Muscle of arm (tissue), 12 donors: Measurements from ENCODE around the gene BTNL8. TPM values are rescaled to one million over a fixed set of nuclear protein-coding genes. Genes with fewer than 3 reads are reported as not detected.
"Not testable (repeated sequence)": the region's sequence is repeated elsewhere in the genome, so short reads cannot be mapped to it uniquely, and the experiment has no call there.

Experiments
- DNase-seq: peaks from one replicate; pipeline ENCODE4 v3.0.0-alpha.2; 2013
- polyA plus RNA-seq, 12 donors: library from polyadenylated mRNA; unstranded; fragments of 120-200 nt; gene quantifications; one replicate each; pipeline ENCODE4 v1.2.1, GENCODE V29; 2013; ENCODE audit not compliant: insufficient read length in 12 of 12

The BTNL8 gene
- polyA plus RNA-seq, 12 donors: 0.15 to 16.1 (median 0.21) TPM; not detected in 8

GRCh38 chr5:180874804-180875582, 24.0 kb upstream of the BTNL8 start:
- DNase-seq: no peak

DNA sequence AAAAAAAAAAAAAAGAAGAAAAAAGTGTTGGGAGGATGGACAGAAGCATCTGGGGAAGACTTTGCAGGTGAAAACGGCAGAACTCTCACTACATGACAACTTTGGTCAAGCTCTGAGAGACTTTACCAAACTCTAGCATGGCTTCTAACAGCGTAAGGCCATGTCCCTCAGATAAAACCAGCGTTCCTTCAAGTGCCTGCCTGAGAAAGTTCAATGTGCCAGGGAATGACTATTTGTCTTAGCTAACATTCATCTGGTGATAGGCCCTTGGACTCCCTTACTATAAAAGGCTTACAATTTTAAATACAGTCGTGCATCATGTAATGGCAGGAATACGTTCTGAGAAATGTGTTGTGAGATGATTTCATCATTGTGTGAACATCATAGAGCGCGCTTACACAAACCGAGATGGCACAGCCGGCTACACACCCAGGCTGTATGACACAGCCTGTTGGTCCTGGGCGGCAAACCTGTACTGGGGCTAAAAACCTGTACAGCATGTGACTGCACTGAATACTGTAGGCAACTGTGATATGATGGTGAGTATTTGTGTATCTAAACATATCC, 23.0 kb upstream of the BTNL8 start:
- no peak for DNase-seq

DNA sequence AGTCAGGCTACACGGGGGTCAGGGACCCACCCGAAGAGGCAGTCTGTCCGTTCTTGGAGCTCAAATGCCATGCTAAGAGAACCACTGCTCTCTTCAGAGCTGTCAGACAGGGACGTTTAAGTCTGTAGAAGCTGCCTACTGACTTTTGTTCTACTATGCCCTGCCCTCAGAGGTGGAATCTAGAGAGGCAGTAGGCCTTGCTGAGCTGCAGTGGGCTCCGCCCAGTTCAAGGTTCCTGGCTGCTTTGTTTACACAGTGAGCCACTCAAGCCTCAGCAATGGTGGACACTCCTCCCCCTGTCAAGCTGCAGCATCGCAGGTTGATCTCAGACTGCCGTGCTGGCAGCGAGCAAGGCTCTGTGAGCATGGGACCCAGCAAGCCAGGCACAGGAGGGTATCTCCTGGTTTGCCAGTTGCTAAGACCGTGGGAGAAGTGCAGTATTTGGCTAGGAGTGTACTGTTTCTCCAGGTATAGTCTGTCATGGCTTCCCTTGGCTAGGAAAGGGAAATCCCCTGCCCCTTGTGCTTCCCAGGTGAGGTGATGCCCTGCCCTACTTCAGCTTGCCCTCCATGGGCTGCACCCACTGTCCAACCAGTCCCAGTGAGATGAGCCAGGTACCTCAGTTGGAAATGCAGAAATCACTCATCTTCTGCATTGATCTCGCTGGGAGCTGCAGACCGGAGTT, 13.0 kb upstream of the BTNL8 start:
- DNase-seq: not testable (repeated sequence)

DNA sequence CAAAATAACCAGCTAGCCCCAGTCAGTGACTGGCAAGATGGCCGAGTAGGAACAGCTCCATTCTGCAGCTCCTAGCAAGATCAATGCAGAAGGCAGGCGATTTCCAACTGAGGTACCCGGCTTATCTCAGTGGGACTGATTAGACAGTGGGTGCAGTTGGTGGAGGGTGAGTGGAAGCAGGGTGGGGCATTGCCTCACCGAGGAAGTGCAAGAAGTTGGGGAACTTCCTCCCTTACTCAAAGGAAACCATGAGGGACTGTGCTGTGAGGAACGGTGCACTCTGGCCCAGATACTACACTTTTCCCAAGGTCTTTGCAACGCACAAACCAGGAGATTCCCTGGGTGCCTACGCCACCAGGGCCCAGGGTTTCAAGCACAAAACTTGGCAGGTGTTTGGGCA, 9.6 kb upstream of the BTNL8 start:
- DNase-seq: no peak

- DNase-seq: not testable (repeated sequence)
These were observed 3.6 kb upstream of the BTNL8 start for GRCh38 chr5:180895330-180895729.

- no peak for DNase-seq
These were observed 1.2 kb downstream of the BTNL8 start for GRCh38 chr5:180900178-180900577.

- DNase-seq: no peak
These were observed 2.5 kb downstream of the BTNL8 start for GRCh38 chr5:180901319-180902009.

DNA sequence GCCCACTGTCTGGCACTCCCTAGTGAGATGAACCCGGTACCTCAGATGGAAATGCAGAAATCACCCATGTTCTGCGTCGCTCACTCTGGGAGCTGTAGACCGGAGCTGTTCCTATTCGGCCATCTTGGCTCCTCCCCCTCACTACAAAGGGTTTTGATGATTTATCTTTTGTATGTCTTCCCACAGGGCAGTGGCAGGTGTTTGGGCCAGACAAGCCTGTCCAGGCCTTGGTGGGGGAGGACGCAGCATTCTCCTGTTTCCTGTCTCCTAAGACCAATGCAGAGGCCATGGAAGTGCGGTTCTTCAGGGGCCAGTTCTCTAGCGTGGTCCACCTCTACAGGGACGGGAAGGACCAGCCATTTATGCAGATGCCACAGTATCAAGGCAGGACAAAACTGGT, 9.4 kb downstream of the BTNL8 start:
- DNase-seq: no peak

DNA sequence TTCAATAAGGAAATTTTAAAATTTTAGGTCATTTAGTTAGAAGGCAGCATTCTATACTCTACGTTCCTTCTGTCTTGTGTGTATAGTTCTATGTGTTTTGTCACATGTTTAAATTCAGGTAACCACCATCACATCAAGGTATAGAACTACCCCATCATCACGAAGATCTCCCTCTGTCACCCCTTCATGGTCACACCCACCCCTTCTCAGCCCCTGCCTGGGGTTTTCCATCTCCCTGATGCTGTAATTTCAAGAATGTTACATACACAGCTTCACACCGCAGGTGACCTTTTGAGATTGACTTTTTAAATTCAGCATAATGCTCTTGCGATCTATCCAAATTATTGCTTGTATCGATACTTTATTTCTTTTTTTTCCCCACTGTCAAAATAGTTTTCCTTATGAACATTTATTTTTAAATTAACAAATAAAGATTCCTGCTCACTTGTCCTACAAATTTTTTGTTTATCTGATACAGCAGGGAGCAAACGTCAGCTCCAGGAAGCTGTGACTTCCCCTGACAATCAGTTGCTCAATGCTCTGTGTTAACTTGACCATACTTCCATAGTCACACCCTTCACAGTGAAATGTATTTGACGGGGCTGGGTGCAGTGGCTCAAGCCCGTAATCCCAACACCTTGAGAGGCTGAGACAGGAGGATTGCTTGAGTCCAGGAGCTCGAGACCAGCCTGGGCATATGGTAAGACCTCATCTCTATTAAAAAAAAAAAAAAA, 10.2 kb downstream of the BTNL8 start:
- no peak for DNase-seq

DNA sequence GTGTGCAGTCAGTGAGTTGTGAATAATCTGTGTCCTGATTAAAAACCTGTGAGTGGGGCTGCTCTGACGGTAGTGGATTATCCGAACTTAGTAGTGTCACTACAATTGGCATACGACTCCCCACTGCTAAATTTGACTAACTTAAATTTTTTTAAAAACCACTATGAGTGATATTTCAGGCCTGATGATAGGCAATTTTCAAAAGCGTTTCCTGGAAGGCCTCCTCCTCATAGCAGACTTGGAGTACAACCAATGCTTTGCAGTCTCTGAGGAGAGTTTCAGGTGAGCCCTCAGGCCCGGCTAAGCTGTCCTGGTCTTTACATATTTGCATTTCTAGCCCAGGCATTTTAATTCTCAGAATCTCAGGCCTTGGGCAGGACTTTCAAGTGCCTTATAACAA, 10.8 kb downstream of the BTNL8 start:
- no peak for DNase-seq

DNA sequence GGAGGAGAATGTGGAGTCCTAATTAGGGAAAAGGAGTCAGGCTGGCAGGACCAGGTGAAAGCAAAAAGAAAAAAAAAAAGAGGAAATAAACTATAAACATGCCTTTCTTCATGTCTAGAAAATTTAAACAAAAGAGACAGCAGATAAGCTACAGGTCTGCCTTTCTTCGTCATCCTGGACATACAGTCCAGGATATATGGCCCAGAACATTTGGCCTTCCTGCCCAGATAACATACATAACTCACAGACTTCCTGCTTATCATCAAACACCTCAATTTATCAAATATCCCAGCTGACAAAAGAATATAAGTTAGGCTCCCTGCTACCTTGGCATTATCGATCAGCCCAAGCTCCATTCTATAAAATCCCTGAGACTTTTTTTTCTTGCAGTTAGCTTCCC, 11.2 kb downstream of the BTNL8 start:
- DNase-seq: no peak

DNA sequence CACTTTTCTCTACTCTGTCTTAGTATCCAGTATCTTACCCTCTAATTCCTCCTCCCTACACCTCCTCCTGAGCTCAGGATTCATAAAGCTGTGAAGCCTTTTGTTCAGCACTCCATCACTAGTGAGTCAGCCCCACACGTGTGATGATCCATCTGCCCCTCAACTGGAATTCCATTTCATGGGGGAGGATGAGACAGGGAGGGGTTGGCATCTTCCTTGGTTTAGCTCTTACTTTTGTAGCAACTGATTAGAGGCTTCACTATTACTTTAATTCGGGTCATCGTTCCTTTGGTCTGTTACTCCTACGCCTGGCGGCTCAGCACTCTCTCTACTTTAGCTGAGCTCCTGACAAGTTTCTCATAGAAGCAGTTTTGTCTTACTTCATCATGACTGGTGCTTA, 11.8 kb downstream of the BTNL8 start:
- DNase-seq: no peak

GRCh38 chr5:180914646-180915045, 15.7 kb downstream of the BTNL8 start:
- DNase-seq: no peak

- no peak for DNase-seq
These were observed 17.0 kb downstream of the BTNL8 start for GRCh38 chr5:180915924-180916323.

DNA sequence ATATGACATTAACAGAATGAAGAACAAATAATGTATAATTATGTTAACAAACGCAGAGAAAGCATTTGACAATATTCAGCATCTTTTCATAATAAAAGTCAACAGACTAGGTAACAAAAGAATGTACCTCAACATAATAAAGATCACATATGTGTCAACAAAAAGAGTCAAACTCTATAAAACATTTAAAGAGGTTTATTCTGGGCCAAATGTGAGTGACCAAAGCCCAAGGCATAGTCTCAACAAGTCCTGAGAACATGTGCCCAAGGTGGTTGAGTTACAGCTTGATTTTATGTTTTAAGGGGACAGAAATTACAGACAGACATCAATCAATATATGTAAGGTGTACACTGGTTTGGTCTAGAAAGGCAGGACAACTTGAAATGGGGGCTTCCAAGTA, 19.4 kb downstream of the BTNL8 start:
- no peak for DNase-seq

DNA sequence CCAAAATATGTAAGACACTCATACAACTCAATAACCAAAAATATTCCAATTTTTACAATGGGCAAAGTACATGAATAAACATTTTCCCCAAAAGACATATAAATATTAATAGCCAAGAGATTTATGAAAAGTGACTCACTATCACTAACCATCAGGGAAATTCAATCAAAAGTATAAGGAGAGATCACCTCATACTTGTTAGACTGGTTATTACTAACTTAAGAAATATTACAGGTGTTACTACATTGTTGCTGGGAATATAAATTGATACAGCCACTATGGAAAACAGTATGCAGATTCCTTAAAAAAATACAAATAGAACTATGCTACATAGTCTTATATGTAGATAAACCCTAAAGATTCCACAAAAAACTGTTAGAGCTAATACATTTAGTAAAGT, 21.8 kb downstream of the BTNL8 start:
- DNase-seq: no peak

- no peak for DNase-seq
These were observed 24.0 kb downstream of the BTNL8 start for GRCh38 chr5:180922932-180923331.

DNA sequence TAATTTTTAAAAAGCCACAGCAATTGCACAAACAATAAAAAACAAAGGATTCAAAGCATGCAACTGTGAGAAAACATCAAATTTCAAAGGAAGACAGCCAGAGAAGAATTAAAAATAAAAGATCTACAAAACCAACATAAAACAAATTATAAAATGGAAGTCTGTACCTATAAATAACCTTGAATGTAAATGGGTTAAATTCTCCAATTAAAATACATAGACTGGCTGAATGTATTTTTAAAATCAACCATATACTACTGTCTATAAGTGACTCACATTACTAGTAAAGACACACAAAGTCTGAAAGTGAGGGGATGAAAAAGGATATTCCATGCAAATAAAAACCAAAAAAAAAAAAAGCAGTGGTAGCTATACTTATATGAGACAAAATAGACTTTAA, 33.7 kb downstream of the BTNL8 start:
- DNase-seq: no peak

DNA sequence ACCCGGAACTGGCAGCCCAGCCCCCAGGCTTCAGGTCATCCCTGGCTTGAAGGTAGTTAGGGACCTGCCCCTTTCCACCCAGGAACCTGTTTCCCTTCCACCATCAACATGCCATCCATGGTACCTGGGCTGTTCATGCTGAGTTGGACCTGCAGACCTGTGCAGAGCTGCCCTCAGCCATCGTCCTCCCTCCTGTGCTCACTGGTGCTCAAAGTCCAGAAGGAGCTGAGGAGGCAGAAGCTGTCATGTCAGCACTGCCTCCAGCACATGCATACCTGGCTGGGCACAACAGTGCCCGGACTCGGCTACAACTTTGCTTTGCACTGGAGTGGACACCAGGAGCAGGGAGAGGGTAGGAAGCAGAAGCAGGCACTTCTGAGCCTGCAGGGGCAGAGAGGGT, 36.2 kb downstream of the BTNL8 start:
- DNase-seq: no peak

DNA sequence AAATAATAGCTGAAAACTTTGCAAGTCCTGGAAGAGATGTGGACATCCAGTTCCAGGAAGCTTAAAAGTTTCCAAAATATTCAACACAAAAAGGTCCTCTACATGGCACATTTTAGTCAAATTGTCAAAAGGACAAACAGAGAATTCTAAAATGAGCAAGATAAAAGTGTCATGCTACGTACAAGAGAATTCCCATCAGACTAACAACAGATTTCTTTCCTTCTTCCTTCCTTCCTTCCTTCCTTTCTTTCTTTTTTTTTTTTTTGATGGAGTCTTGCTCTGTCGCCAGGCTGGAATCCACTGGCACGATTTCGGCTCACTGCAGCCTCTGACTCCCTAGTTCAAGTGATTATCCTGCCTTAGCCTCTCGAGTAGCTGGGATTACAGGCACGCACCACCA, 39.3 kb downstream of the BTNL8 start:
- no peak for DNase-seq

DNA sequence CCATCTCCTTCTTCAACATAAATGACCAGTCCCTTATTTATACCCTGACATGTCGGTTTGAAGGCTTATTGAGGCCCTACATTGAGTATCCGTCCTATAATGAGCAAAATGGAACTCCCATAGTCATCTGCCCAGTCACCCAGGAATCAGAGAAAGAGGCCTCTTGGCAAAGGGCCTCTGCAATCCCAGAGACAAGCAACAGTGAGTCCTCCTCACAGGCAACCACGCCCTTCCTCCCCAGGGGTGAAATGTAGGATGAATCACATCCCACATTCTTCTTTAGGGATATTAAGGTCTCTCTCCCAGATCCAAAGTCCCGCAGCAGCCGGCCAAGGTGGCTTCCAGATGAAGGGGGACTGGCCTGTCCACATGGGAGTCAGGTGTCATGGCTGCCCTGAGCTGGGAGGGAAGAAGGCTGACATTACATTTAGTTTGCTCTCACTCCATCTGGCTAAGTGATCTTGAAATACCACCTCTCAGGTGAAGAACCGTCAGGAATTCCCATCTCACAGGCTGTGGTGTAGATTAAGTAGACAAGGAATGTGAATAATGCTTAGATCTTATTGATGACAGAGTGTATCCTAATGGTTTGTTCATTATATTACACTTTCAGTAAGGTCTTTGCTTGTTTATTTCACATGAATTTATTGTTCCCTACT, 51.5 kb downstream of the BTNL8 start:
- no peak for DNase-seq
